Activated effector memory CD4-positive, alpha-beta T cell treated with Interleukin-2 at 50 U/mL for 16 hours (primary cell): Measurements from ENCODE around the gene TRPT1.
A peak's percentile ranks its signal among the peaks of the same experiment; 100 is the strongest.

Experiments used
- DNase-seq: peaks from one replicate; pipeline ENCODE4 v3.0.0-alpha.2; 2020

The TRPT1 gene

GRCh38 chr11:64229090-64229743 is 3.2 kb upstream of the TRPT1 start:
- no peak for DNase-seq

- no peak for DNase-seq
Measured at GRCh38 chr11:64227405-64227956, 1.5 kb upstream of the TRPT1 start.

- DNase-seq = peak; percentile 48
Measured at GRCh38 chr11:64226507-64227051, 593 bp upstream of the TRPT1 start.

- no peak for DNase-seq
Measured at GRCh38 chr11:64224891-64225607, 937 bp downstream of the TRPT1 start.

- DNase-seq = no peak
Measured at GRCh38 chr11:64224151-64224890, 1.7 kb downstream of the TRPT1 start.

- no peak for DNase-seq
Measured at GRCh38 chr11:64223001-64223651, 2.9 kb downstream of the TRPT1 start.

GRCh38 chr11:64222651-64223000 is 3.4 kb downstream of the TRPT1 start:
- DNase-seq = no peak

GRCh38 chr11:64220798-64221197 is 5.2 kb downstream of the TRPT1 start:
- no peak for DNase-seq

GRCh38 chr11:64220271-64220670 is 5.7 kb downstream of the TRPT1 start:
- no peak for DNase-seq

GRCh38 chr11:64219755-64220154 is 6.2 kb downstream of the TRPT1 start:
- no peak for DNase-seq

GRCh38 chr11:64219354-64219684 is 6.7 kb downstream of the TRPT1 start:
- DNase-seq = no peak

GRCh38 chr11:64218628-64219353 is 7.2 kb downstream of the TRPT1 start:
- no peak for DNase-seq

GRCh38 chr11:64216879-64217278 is 9.1 kb downstream of the TRPT1 start:
- no peak for DNase-seq

GRCh38 chr11:64211181-64211872 is 14.7 kb downstream of the TRPT1 start:
- DNase-seq = no peak

- DNase-seq = no peak
Measured at GRCh38 chr11:64210301-64211020, 15.5 kb downstream of the TRPT1 start.

GRCh38 chr11:64209563-64209843 is 16.5 kb downstream of the TRPT1 start:
- DNase-seq = no peak

- DNase-seq = no peak
Measured at GRCh38 chr11:64208796-64209562, 17.0 kb downstream of the TRPT1 start.

GRCh38 chr11:64208086-64208795 is 17.7 kb downstream of the TRPT1 start:
- DNase-seq = no peak

GRCh38 chr11:64207256-64208085 is 18.5 kb downstream of the TRPT1 start:
- peak; percentile 68 for DNase-seq
